HEK293 (cell line): Measurements from ENCODE around the gene ZNF771.
A peak's percentile ranks its signal among the peaks of the same experiment; 100 is the strongest.

Source experiments
- KLF1 ChIP-seq: fragments of 450-650 bp; formaldehyde crosslinking; IDR thresholded peaks from 2 replicates; pipeline ENCODE4 v1.5.1; 2016; ENCODE audit warnings: missing biosample characterization, missing genetic modification characterization
- RBAK ChIP-seq: fragments of 450-650 bp; formaldehyde crosslinking; IDR thresholded peaks from 2 replicates; pipeline ENCODE4 v1.5.1; 2016; ENCODE audit warnings: missing biosample characterization, missing genetic modification characterization
- REPIN1 ChIP-seq: fragments of 450-650 bp; formaldehyde crosslinking; IDR thresholded peaks from 2 replicates; pipeline ENCODE4 v1.5.1; 2017; ENCODE audit warnings: missing biosample characterization, missing genetic modification characterization, low read depth
- ZFHX2 ChIP-seq: fragments of 450-650 bp; formaldehyde crosslinking; conservative IDR thresholded peaks from 2 replicates; pipeline ENCODE4 v1.5.1; 2016; ENCODE audit warnings: missing biosample characterization, missing genetic modification characterization
- ZFP37 ChIP-seq: fragments of 450-650 bp; formaldehyde crosslinking; IDR thresholded peaks from 2 replicates; pipeline ENCODE4 v1.5.1; 2016; ENCODE audit warnings: missing biosample characterization, missing genetic modification characterization
- ZNF133 ChIP-seq: fragments of 450-650 bp; formaldehyde crosslinking; IDR thresholded peaks from 2 replicates; pipeline ENCODE4 v1.5.1; 2016; ENCODE audit warnings: missing biosample characterization, missing genetic modification characterization
- ZNF16 ChIP-seq: fragments of 450-650 bp; formaldehyde crosslinking; IDR thresholded peaks from 2 replicates; pipeline ENCODE4 v1.5.1; 2016; ENCODE audit warnings: low read depth, missing biosample characterization, missing genetic modification characterization
- ZNF169 ChIP-seq: fragments of 450-650 bp; formaldehyde crosslinking; IDR thresholded peaks from 2 replicates; pipeline ENCODE4 v1.5.1; 2016; ENCODE audit warnings: missing biosample characterization, missing genetic modification characterization
- ZNF292 ChIP-seq: fragments of 450-650 bp; formaldehyde crosslinking; IDR thresholded peaks from 2 replicates; pipeline ENCODE4 v1.5.1; 2016; ENCODE audit warnings: low read depth, missing biosample characterization, missing genetic modification characterization, borderline replicate concordance
- ZNF341 ChIP-seq: fragments of 450-650 bp; formaldehyde crosslinking; IDR thresholded peaks from 2 replicates; pipeline ENCODE4; 2016; ENCODE audit warnings: low read depth, missing biosample characterization, missing genetic modification characterization
- ZNF404 ChIP-seq: fragments of 450-650 bp; formaldehyde crosslinking; IDR thresholded peaks from 2 replicates; pipeline ENCODE4 v1.5.1; 2017; ENCODE audit warnings: missing biosample characterization, missing genetic modification characterization
- ZNF423 ChIP-seq: fragments of 450-650 bp; formaldehyde crosslinking; IDR thresholded peaks from 2 replicates; pipeline ENCODE4 v1.5.1; 2016; ENCODE audit warnings: missing biosample characterization, missing genetic modification characterization
- ZNF501 ChIP-seq: fragments of 450-650 bp; formaldehyde crosslinking; IDR thresholded peaks from 2 replicates; pipeline ENCODE4 v1.5.1; 2016; ENCODE audit warnings: missing biosample characterization, missing genetic modification characterization
- ZNF530 ChIP-seq: fragments of 450-650 bp; formaldehyde crosslinking; IDR thresholded peaks from 2 replicates; pipeline ENCODE4 v1.5.1; 2016; ENCODE audit warnings: low read depth, missing biosample characterization, missing genetic modification characterization
- ZNF549 ChIP-seq: fragments of 450-650 bp; IDR thresholded peaks from 2 replicates; pipeline ENCODE4 v1.5.1; 2018; ENCODE audit warnings: missing biosample characterization, missing genetic modification characterization, mild to moderate bottlenecking, inconsistent platforms, moderate library complexity
- ZNF585B ChIP-seq: fragments of 450-650 bp; formaldehyde crosslinking; IDR thresholded peaks from 2 replicates; pipeline ENCODE4 v1.5.1; 2016; ENCODE audit warnings: missing biosample characterization, missing genetic modification characterization
- ZNF600 ChIP-seq: fragments of 450-650 bp; formaldehyde crosslinking; IDR thresholded peaks from 2 replicates; pipeline ENCODE4 v1.5.1; 2016; ENCODE audit warnings: missing biosample characterization, missing genetic modification characterization
- ZNF654 ChIP-seq: fragments of 450-650 bp; formaldehyde crosslinking; IDR thresholded peaks from 2 replicates; pipeline ENCODE4 v1.5.1; 2016; ENCODE audit warnings: low read depth, missing biosample characterization, missing genetic modification characterization
- ZSCAN16 ChIP-seq: fragments of 450-650 bp; formaldehyde crosslinking; IDR thresholded peaks from 2 replicates; pipeline ENCODE4 v1.5.1; 2016; ENCODE audit warnings: missing biosample characterization, missing genetic modification characterization
- ZXDB ChIP-seq: fragments of 450-650 bp; formaldehyde crosslinking; IDR thresholded peaks from 2 replicates; pipeline ENCODE4 v1.5.1; 2016; ENCODE audit warnings: missing biosample characterization, missing genetic modification characterization
- TF ChIP-seq, protein P1 (sequence below): fragments of 450-650 bp; formaldehyde crosslinking; conservative IDR thresholded peaks from 2 replicates; pipeline ENCODE4 v1.5.1; 2016; ENCODE audit warnings: low read depth, missing biosample characterization, missing genetic modification characterization
- TF ChIP-seq, protein P2 (sequence below): fragments of 450-650 bp; formaldehyde crosslinking; IDR thresholded peaks from 2 replicates; pipeline ENCODE4 v1.5.1; 2017; ENCODE audit warnings: missing biosample characterization, missing genetic modification characterization
- TF ChIP-seq, protein P3 (sequence below): fragments of 450-650 bp; formaldehyde crosslinking; IDR thresholded peaks from 2 replicates; pipeline ENCODE4 v1.5.1; 2016; ENCODE audit warnings: missing biosample characterization, missing genetic modification characterization
- TF ChIP-seq, protein P4 (sequence below): fragments of 450-650 bp; formaldehyde crosslinking; IDR thresholded peaks from 2 replicates; pipeline ENCODE4 v1.5.1; 2017; ENCODE audit warnings: missing biosample characterization, missing genetic modification characterization
- TF ChIP-seq, protein P5 (sequence below): fragments of 450-650 bp; formaldehyde crosslinking; IDR thresholded peaks from 2 replicates; pipeline ENCODE4 v1.5.1; 2016; ENCODE audit warnings: missing biosample characterization, missing genetic modification characterization
- TF ChIP-seq, protein P6 (sequence below): fragments of 450-650 bp; IDR thresholded peaks from 2 replicates; pipeline ENCODE4 v1.5.1; 2018; ENCODE audit warnings: missing biosample characterization, mild to moderate bottlenecking, missing genetic modification characterization

The ZNF771 gene

DNA sequence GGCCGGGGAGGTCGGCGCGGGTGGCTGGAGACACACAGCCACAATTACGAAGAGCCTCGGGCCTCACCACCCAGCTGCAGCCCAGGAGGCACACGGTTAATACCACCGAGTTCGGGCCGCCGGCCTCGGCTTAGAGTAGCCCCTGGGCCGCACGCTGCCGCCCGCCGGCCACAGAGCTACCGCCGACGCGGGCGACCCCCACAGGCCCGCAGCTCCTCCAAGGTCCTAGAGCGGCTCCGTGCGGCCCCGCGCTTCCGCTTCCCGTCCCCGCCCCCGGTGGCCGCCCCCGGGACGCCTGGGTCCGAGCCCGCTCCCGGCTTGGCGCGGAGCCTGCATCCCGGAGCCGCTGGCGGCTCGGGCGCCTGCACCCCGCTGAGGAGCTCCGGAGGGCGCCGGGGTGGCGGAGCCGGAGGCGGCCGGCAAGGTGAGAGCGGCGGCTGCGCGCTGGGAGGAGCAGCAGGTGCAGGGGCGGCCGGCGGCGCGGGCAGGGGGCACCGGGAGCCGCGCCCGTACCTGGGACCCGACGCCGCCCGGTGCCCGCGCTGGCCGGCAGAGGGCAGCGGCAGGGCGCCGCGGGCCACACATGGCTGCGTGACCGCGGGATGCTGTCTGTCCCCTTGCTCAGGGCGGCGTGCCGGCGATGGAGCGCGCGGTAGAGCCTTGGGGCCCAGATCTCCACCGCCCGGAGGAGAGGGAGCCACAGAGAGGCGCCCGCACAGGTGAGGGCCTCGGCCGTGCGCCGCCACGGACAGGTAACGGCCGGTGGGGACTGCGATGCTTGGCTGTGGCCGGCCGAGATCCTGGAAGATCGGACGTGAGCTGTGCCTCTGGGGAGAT is 12.0 kb upstream of the ZNF771 start, which contains the start of gene ZNF48 (continued):
- TF ChIP-seq ZNF341 (tag by site-specific recombination) (peak; percentile 87), ZNF585B (tag by site-specific recombination) (no peak), ZNF133 (no peak), ZXDB (tag by site-specific recombination) (peak; percentile 92), ZFHX2 (tag by site-specific recombination) (peak; percentile 90), ZNF404 (tag by site-specific recombination) (no peak), ZNF549 (tag by site-specific recombination) (no peak), ZNF530 (tag by site-specific recombination) (no peak), KLF1 (peak; percentile 46), ZNF292 (no peak), ZNF600 (tag by site-specific recombination) (peak; percentile 79), ZNF16 (no peak), REPIN1 (tag by site-specific recombination) (0 out of 2 replicates have a peak, but pooled peaks have one; percentile 9), ZSCAN16 (no peak), ZNF654 (tag by site-specific recombination) (no peak), ZFP37 (tag by site-specific recombination) (no peak), ZNF501 (tag by site-specific recombination) (no peak; the same call in none of the 2 replicates), ZNF423 (tag by site-specific recombination) (no peak), ZNF169 (no peak), RBAK (tag by site-specific recombination) (no peak)
- TF ChIP-seq, protein P1, sequence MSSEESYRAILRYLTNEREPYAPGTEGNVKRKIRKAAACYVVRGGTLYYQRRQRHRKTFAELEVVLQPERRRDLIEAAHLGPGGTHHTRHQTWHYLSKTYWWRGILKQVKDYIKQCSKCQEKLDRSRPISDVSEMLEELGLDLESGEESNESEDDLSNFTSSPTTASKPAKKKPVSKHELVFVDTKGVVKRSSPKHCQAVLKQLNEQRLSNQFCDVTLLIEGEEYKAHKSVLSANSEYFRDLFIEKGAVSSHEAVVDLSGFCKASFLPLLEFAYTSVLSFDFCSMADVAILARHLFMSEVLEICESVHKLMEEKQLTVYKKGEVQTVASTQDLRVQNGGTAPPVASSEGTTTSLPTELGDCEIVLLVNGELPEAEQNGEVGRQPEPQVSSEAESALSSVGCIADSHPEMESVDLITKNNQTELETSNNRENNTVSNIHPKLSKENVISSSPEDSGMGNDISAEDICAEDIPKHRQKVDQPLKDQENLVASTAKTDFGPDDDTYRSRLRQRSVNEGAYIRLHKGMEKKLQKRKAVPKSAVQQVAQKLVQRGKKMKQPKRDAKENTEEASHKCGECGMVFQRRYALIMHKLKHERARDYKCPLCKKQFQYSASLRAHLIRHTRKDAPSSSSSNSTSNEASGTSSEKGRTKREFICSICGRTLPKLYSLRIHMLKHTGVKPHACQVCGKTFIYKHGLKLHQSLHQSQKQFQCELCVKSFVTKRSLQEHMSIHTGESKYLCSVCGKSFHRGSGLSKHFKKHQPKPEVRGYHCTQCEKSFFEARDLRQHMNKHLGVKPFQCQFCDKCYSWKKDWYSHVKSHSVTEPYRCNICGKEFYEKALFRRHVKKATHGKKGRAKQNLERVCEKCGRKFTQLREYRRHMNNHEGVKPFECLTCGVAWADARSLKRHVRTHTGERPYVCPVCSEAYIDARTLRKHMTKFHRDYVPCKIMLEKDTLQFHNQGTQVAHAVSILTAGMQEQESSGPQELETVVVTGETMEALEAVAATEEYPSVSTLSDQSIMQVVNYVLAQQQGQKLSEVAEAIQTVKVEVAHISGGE: peak; percentile 89
- TF ChIP-seq, protein P2, sequence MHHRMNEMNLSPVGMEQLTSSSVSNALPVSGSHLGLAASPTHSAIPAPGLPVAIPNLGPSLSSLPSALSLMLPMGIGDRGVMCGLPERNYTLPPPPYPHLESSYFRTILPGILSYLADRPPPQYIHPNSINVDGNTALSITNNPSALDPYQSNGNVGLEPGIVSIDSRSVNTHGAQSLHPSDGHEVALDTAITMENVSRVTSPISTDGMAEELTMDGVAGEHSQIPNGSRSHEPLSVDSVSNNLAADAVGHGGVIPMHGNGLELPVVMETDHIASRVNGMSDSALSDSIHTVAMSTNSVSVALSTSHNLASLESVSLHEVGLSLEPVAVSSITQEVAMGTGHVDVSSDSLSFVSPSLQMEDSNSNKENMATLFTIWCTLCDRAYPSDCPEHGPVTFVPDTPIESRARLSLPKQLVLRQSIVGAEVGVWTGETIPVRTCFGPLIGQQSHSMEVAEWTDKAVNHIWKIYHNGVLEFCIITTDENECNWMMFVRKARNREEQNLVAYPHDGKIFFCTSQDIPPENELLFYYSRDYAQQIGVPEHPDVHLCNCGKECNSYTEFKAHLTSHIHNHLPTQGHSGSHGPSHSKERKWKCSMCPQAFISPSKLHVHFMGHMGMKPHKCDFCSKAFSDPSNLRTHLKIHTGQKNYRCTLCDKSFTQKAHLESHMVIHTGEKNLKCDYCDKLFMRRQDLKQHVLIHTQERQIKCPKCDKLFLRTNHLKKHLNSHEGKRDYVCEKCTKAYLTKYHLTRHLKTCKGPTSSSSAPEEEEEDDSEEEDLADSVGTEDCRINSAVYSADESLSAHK: peak; percentile 60
- TF ChIP-seq, protein P3, sequence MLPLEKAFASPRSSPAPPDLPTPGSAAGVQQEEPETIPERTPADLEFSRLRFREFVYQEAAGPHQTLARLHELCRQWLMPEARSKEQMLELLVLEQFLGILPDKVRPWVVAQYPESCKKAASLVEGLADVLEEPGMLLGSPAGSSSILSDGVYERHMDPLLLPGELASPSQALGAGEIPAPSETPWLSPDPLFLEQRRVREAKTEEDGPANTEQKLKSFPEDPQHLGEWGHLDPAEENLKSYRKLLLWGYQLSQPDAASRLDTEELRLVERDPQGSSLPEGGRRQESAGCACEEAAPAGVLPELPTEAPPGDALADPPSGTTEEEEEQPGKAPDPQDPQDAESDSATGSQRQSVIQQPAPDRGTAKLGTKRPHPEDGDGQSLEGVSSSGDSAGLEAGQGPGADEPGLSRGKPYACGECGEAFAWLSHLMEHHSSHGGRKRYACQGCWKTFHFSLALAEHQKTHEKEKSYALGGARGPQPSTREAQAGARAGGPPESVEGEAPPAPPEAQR (tag by site-specific recombination): peak; percentile 43
- TF ChIP-seq, protein P4, sequence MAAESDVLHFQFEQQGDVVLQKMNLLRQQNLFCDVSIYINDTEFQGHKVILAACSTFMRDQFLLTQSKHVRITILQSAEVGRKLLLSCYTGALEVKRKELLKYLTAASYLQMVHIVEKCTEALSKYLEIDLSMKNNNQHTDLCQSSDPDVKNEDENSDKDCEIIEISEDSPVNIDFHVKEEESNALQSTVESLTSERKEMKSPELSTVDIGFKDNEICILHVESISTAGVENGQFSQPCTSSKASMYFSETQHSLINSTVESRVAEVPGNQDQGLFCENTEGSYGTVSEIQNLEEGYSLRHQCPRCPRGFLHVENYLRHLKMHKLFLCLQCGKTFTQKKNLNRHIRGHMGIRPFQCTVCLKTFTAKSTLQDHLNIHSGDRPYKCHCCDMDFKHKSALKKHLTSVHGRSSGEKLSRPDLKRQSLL (tag by site-specific recombination): peak; percentile 100
- TF ChIP-seq, protein P5, sequence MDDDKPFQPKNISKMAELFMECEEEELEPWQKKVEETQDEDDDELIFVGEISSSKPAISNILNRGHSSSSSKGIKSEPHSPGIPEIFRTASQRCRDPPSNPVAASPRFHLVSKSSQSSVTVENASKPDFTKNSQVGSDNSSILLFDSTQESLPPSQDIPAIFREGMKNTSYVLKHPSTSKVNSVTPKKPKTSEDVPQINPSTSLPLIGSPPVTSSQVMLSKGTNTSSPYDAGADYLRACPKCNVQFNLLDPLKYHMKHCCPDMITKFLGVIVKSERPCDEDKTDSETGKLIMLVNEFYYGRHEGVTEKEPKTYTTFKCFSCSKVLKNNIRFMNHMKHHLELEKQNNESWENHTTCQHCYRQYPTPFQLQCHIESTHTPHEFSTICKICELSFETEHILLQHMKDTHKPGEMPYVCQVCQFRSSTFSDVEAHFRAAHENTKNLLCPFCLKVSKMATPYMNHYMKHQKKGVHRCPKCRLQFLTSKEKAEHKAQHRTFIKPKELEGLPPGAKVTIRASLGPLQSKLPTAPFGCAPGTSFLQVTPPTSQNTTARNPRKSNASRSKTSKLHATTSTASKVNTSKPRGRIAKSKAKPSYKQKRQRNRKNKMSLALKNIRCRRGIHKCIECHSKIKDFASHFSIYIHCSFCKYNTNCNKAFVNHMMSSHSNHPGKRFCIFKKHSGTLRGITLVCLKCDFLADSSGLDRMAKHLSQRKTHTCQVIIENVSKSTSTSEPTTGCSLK (tag by site-specific recombination): no peak
- TF ChIP-seq, protein P6, sequence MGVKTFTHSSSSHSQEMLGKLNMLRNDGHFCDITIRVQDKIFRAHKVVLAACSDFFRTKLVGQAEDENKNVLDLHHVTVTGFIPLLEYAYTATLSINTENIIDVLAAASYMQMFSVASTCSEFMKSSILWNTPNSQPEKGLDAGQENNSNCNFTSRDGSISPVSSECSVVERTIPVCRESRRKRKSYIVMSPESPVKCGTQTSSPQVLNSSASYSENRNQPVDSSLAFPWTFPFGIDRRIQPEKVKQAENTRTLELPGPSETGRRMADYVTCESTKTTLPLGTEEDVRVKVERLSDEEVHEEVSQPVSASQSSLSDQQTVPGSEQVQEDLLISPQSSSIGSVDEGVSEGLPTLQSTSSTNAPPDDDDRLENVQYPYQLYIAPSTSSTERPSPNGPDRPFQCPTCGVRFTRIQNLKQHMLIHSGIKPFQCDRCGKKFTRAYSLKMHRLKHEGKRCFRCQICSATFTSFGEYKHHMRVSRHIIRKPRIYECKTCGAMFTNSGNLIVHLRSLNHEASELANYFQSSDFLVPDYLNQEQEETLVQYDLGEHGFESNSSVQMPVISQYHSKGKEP (tag by site-specific recombination): peak; percentile 62; the same call in 1 of the 2 replicates
